Activated CD8-positive, alpha-beta T cell treated with anti-CD3 and anti-CD28 coated beads for 36 hours (primary cell): ENCODE measurements around the gene CCDC47. TPM values are rescaled to one million over a fixed set of nuclear protein-coding genes. Genes with fewer than 3 reads are reported as not detected.

Source experiments
- ATAC-seq: fragments of 200-7000 bp; cut with Tn5 transposase; one replicate; pipeline ENCODE4 v1.10.0; 2021; ENCODE audit warnings: mild to moderate bottlenecking, moderate library complexity
- CTCF ChIA-PET: fragments of 350-600 bp; sonication (Branson Sonifier 250); formaldehyde crosslinking; loops from one replicate; lab custom pipeline; 2021; ENCODE audit warnings: antibody characterized with exemption; lab: Charles Lee
- POLR2A ChIA-PET: fragments of 350-600 bp; sonication (Branson Sonifier 250); formaldehyde crosslinking; loops from one replicate; lab custom pipeline; 2021; ENCODE audit warnings: antibody characterized with exemption; lab: Charles Lee
- DNase-seq: peaks from one replicate; pipeline ENCODE4 v3.0.0-alpha.2; 2020
- H3K27ac Mint-ChIP-seq: one replicate; pipeline ENCODE4 v1.8.0; 2021; ENCODE audit warnings: mild to moderate bottlenecking, mixed read lengths
- H3K27me3 Mint-ChIP-seq: one replicate; pipeline ENCODE4 v1.8.0; 2021; ENCODE audit warnings: mixed read lengths
- H3K36me3 Mint-ChIP-seq: one replicate; pipeline ENCODE4 v1.8.0; 2021; ENCODE audit warnings: low read depth, mixed read lengths
- H3K4me1 Mint-ChIP-seq: one replicate; pipeline ENCODE4 v1.8.0; 2021; ENCODE audit warnings: low read depth, mixed read lengths
- H3K4me3 Mint-ChIP-seq: one replicate; pipeline ENCODE4 v1.8.0; 2021; ENCODE audit warnings: mild to moderate bottlenecking, moderate library complexity, mixed read lengths
- H3K9me3 Mint-ChIP-seq: one replicate; pipeline ENCODE4 v1.8.0; 2021; ENCODE audit warnings: mixed read lengths
- CTCF ChIP-seq: fragments of 200-600 bp; IDR thresholded peaks from one replicate; pipeline ENCODE4 v1.8.0; 2022; ENCODE audit warnings: antibody characterized with exemption, mild to moderate bottlenecking
- intact Hi-C: fragments of 100-400 bp; cut with micrococcal nuclease; formaldehyde crosslinking; loops from one replicate; pipeline ENCODE4 v1.10.0; 2022
- total RNA-seq, 2 experiments: library from RNA; stranded (reverse); gene quantifications; one replicate each; pipeline ENCODE4 v1.2.3, GENCODE V29; 2021

CCDC47 gene
- total RNA-seq, 2 experiments from 2014 or later, result 63.0 to 64.4 TPM

- TF ChIP-seq CTCF, result no peak
- ChIA-PET POLR2A (interaction anchor here (0.9 to 1.2 kb wide), 3 partner anchors 13 to 43 kb away, joined by 3 to 7 read pairs (median 4); partner anchors contain the start of genes CCDC47 and DDX42), CTCF (interaction anchor here (1.7 kb wide), 1 partner anchor 12 kb away, joined by 4 read pairs; no protein-coding TSS in a partner anchor)
- H3K27me3 Mint-ChIP-seq, result no peaks in the 10 kb centered on the region
- no peak overlapping the region for H3K27ac Mint-ChIP-seq
- intact Hi-C loops, result no loop called here
- H3K36me3 Mint-ChIP-seq, result peaks cover 17% of the 10 kb centered on the region
- peaks cover 20% of the 10 kb centered on the region for H3K4me1 Mint-ChIP-seq
- no peaks in the 10 kb centered on the region for H3K9me3 Mint-ChIP-seq
- H3K4me3 Mint-ChIP-seq, result no peak overlapping the region
- no peak for ATAC-seq
- no peak for DNase-seq
Measured at GRCh38 chr17:63786971-63787711, 13.7 kb upstream of the CCDC47 start.

- intact Hi-C loops, result no loop called here
- Mint-ChIP-seq H3K4me3 (no peak overlapping the region), H3K9me3 (no peaks in the 10 kb centered on the region), H3K27ac (no peak overlapping the region), H3K36me3 (peaks cover 17% of the 10 kb centered on the region), H3K4me1 (peaks cover 24% of the 10 kb centered on the region), H3K27me3 (no peaks in the 10 kb centered on the region)
- TF ChIP-seq CTCF, result no peak
- ChIA-PET POLR2A (interaction anchor here (1.1 to 1.2 kb wide), 2 partner anchors 12 to 44 kb away, joined by 4 to 7 read pairs; partner anchors contain the start of genes CCDC47 and DDX42), CTCF (interaction anchor here (1.0 to 1.7 kb wide), 2 partner anchors 13 to 76 kb away, joined by 3 to 4 read pairs; no protein-coding TSS in a partner anchor)
- DNase-seq, result no peak
- ATAC-seq, result no peak
Measured at GRCh38 chr17:63786117-63786516, 12.7 kb upstream of the CCDC47 start.

GRCh38 chr17:63785556-63785955 lies 12.2 kb upstream of the CCDC47 start:
- H3K27me3 Mint-ChIP-seq, result no peaks in the 10 kb centered on the region
- no peak overlapping the region for H3K4me3 Mint-ChIP-seq
- peaks cover 29% of the 10 kb centered on the region for H3K4me1 Mint-ChIP-seq
- POLR2A ChIA-PET, result interaction anchor here (1.0 to 1.2 kb wide), 2 partner anchors 12 to 41 kb away, joined by 3 to 7 read pairs; partner anchors contain the start of genes CCDC47, DDX42 and PSMC5
- CTCF ChIA-PET, result interaction anchor here (0.9 to 1.7 kb wide), 4 partner anchors 8 to 75 kb away, joined by 3 to 4 read pairs (median 3); no protein-coding TSS in a partner anchor
- no peak for DNase-seq
- no peak for TF ChIP-seq CTCF
- peak overlapping the region; percentile 25 for H3K27ac Mint-ChIP-seq
- intact Hi-C loops, result no loop called here
- H3K36me3 Mint-ChIP-seq, result peaks cover 17% of the 10 kb centered on the region
- H3K9me3 Mint-ChIP-seq, result no peaks in the 10 kb centered on the region
- no peak for ATAC-seq

- no peak for DNase-seq
- CTCF ChIA-PET, result interaction anchor here (0.8 to 1.6 kb wide), 6 partner anchors 8 to 83 kb away, joined by 3 to 5 read pairs (median 3); partner anchors contain the start of genes CCDC47 and DDX42
- H3K4me3 Mint-ChIP-seq, result no peak overlapping the region
- ATAC-seq, result peak; percentile 27
- H3K36me3 Mint-ChIP-seq, result peaks cover 28% of the 10 kb centered on the region
- TF ChIP-seq CTCF, result no peak
- no peaks in the 10 kb centered on the region for H3K9me3 Mint-ChIP-seq
- H3K27me3 Mint-ChIP-seq, result no peaks in the 10 kb centered on the region
- H3K27ac Mint-ChIP-seq, result peak overlapping the region; percentile 27
- POLR2A ChIA-PET, result interaction anchor here (1.1 to 1.5 kb wide), 3 partner anchors 9 to 41 kb away, joined by 4 to 12 read pairs (median 6); partner anchors contain the start of genes CCDC47 and DDX42
- H3K4me1 Mint-ChIP-seq, result peaks cover 41% of the 10 kb centered on the region
- intact Hi-C loops, result no loop called here
Measured at GRCh38 chr17:63783522-63783921, 10.1 kb upstream of the CCDC47 start.
